ENCODE results near the gene CERS1. TPM values are rescaled to one million over a fixed set of nuclear protein-coding genes. Genes with fewer than 3 reads are reported as not detected.

CERS1 gene
- total RNA-seq, 1 donor from 2014 or later, result 1.8 TPM

GRCh38 chr19:18861917-18862316 is 34.0 kb downstream of the CERS1 start:
- intact Hi-C loops (cut with DNase I), result no loop called here

GRCh38 chr19:18861235-18861634 is 34.7 kb downstream of the CERS1 start:
- intact Hi-C loops (cut with DNase I), result no loop called here

More at GRCh38 chr19:18861917-18862316, 34.0 kb downstream of the CERS1 start:
- no peak for DNase-seq (ENCODE audit: low spot score)

GRCh38 chr19:18860725-18861124 is 35.2 kb downstream of the CERS1 start:
- DNase-seq (ENCODE audit: low spot score), result no peak
- intact Hi-C loops (cut with DNase I), result no loop called here

More at GRCh38 chr19:18861235-18861634, 34.7 kb downstream of the CERS1 start:
- no peak for DNase-seq (ENCODE audit: low spot score)

- intact Hi-C loops (cut with DNase I), result no loop called here
- DNase-seq (ENCODE audit: low spot score), result no peak
Measured at GRCh38 chr19:18860302-18860700, 35.7 kb downstream of the CERS1 start.

- DNase-seq (ENCODE audit: low spot score), result no peak
- intact Hi-C loops (cut with DNase I), result no loop called here
Measured at GRCh38 chr19:18859676-18860301, 36.2 kb downstream of the CERS1 start.

GRCh38 chr19:18858906-18859646 is 36.9 kb downstream of the CERS1 start:
- intact Hi-C loops (cut with DNase I), result no loop called here
- no peak for DNase-seq (ENCODE audit: low spot score)

GRCh38 chr19:18857223-18857622 is 38.7 kb downstream of the CERS1 start:
- no peak for DNase-seq (ENCODE audit: low spot score)
- intact Hi-C loops (cut with DNase I), result no loop called here

GRCh38 chr19:18856385-18857126 is 39.4 kb downstream of the CERS1 start:
- intact Hi-C loops (cut with DNase I), result no loop called here
- no peak for DNase-seq (ENCODE audit: low spot score)

GRCh38 chr19:18855647-18856384 is 40.1 kb downstream of the CERS1 start:
- no peak for DNase-seq (ENCODE audit: low spot score)
- intact Hi-C loops (cut with DNase I), result no loop called here

- intact Hi-C loops (cut with DNase I), result no loop called here
- no peak for DNase-seq (ENCODE audit: low spot score)
Measured at GRCh38 chr19:18854982-18855381, 41.0 kb downstream of the CERS1 start.

GRCh38 chr19:18853755-18854427 is 42.1 kb downstream of the CERS1 start:
- intact Hi-C loops (cut with DNase I), result no loop called here

GRCh38 chr19:18852648-18853047 is 43.3 kb downstream of the CERS1 start:
- DNase-seq (ENCODE audit: low spot score), result no peak
- intact Hi-C loops (cut with DNase I), result no loop called here

More at GRCh38 chr19:18853755-18854427, 42.1 kb downstream of the CERS1 start:
- no peak for DNase-seq (ENCODE audit: low spot score)

- intact Hi-C loops (cut with DNase I), result no loop called here
- no peak for DNase-seq (ENCODE audit: low spot score)
Measured at GRCh38 chr19:18851673-18852325, 44.2 kb downstream of the CERS1 start.

- DNase-seq (ENCODE audit: low spot score), result no peak
- intact Hi-C loops (cut with DNase I), result no loop called here
Measured at GRCh38 chr19:18850471-18851375, 45.2 kb downstream of the CERS1 start.

GRCh38 chr19:18849838-18850400 is 46.0 kb downstream of the CERS1 start:
- intact Hi-C loops (cut with DNase I), result loop anchor here (5.0 kb wide), 2 partner anchors 258 to 383 kb away; no protein-coding TSS in a partner anchor
- no peak for DNase-seq (ENCODE audit: low spot score)

GRCh38 chr19:18848878-18849661 is 46.9 kb downstream of the CERS1 start:
- DNase-seq (ENCODE audit: low spot score), result peak; percentile 90
- intact Hi-C loops (cut with DNase I), result loop anchor here (5.0 kb wide), 2 partner anchors 257 to 382 kb away; no protein-coding TSS in a partner anchor

Data from cardiac septum (tissue), 1 donor.